ENCODE data around the gene WDR74.

GRCh38 chr11:62850911-62851806 lies 11.8 kb upstream of the WDR74 start:
- TF ChIP-seq CTCF (IDR thresholded peaks at IDR 0.05): no peak
- TF ChIP-seq EZH2 (IDR thresholded peaks at IDR 0.05; ENCODE audit: borderline replicate concordance, insufficient read depth, low read depth, low read length, poor library complexity, severe bottlenecking): no peak
